Activated naive CD4-positive, alpha-beta T cell treated with anti-CD3 and anti-CD28 coated beads for 36 hours (primary cell): Measurements from ENCODE around the gene ERAL1. TPM values are rescaled to one million over a fixed set of nuclear protein-coding genes. Genes with fewer than 3 reads are reported as not detected.
"Not testable (repeated sequence)": the region's sequence is repeated elsewhere in the genome, so short reads cannot be mapped to it uniquely, and the experiment has no call there.

Experiments used
- CTCF ChIA-PET: fragments of 350-600 bp; sonication (Branson Sonifier 250); formaldehyde crosslinking; loops from one replicate; lab custom pipeline; 2021; ENCODE audit warnings: antibody characterized with exemption; lab: Charles Lee
- DNase-seq: peaks from one replicate; pipeline ENCODE4 v3.0.0-alpha.2; 2020
- H3K27ac Mint-ChIP-seq: one replicate; pipeline ENCODE4 v1.8.0; 2021; ENCODE audit warnings: mild to moderate bottlenecking, mixed read lengths
- H3K27me3 Mint-ChIP-seq: one replicate; pipeline ENCODE4 v1.8.0; 2021; ENCODE audit warnings: low read depth, mixed read lengths
- H3K36me3 Mint-ChIP-seq: one replicate; pipeline ENCODE4 v1.8.0; 2021; ENCODE audit warnings: low read depth, mixed read lengths
- H3K4me1 Mint-ChIP-seq: one replicate; pipeline ENCODE4 v1.8.0; 2021; ENCODE audit warnings: low read depth, mixed read lengths
- H3K4me3 Mint-ChIP-seq: one replicate; pipeline ENCODE4 v1.8.0; 2021; ENCODE audit warnings: mild to moderate bottlenecking, moderate library complexity, mixed read lengths
- H3K9me3 Mint-ChIP-seq: one replicate; pipeline ENCODE4 v1.8.0; 2021; ENCODE audit warnings: mixed read lengths
- intact Hi-C: fragments of 100-400 bp; cut with micrococcal nuclease; formaldehyde crosslinking; loops from one replicate; pipeline ENCODE4 v1.15.1; 2023
- total RNA-seq, 2 experiments: library from RNA; stranded (reverse); gene quantifications; one replicate each; pipeline ENCODE4 v1.2.3, GENCODE V29; 2021

The ERAL1 gene
- total RNA-seq, 2 experiments from 2014 or later: 51.2 to 60.4 TPM

- DNase-seq: no peak
- no peaks in the 10 kb centered on the region for H3K36me3 Mint-ChIP-seq
- H3K4me1 Mint-ChIP-seq: peaks cover 13% of the 10 kb centered on the region
- CTCF ChIA-PET: interaction anchor here (0.6 to 0.7 kb wide), 3 partner anchors 58 to 177 kb away, joined by 4 to 5 read pairs (median 5); no protein-coding TSS in a partner anchor
- no peak overlapping the region for H3K27ac Mint-ChIP-seq
- no peaks in the 10 kb centered on the region for H3K9me3 Mint-ChIP-seq
- intact Hi-C loops: no loop called here
- no peaks in the 10 kb centered on the region for H3K27me3 Mint-ChIP-seq
- no peak overlapping the region for H3K4me3 Mint-ChIP-seq
These were observed 12.5 kb downstream of the ERAL1 start for GRCh38 chr17:28867276-28867675.

- CTCF ChIA-PET: interaction anchor here (0.7 to 2.1 kb wide), 9 partner anchors 25 to 420 kb away, joined by 3 to 12 read pairs (median 4); partner anchors contain the start of gene DHRS13
- H3K27ac Mint-ChIP-seq: peak overlapping the region; percentile 85
- intact Hi-C loops: loop anchor here (1.0 to 10.0 kb wide), 2 partner anchors 32 to 296 kb away; partner anchors contain the start of genes ALDOC, DHRS13 and PIGS
- peaks cover 26% of the 10 kb centered on the region for H3K4me1 Mint-ChIP-seq
- H3K27me3 Mint-ChIP-seq: no peaks in the 10 kb centered on the region
- no peak overlapping the region for H3K4me3 Mint-ChIP-seq
- no peaks in the 10 kb centered on the region for H3K36me3 Mint-ChIP-seq
- no peaks in the 10 kb centered on the region for H3K9me3 Mint-ChIP-seq
- peak; percentile 85 for DNase-seq
These were observed 16.3 kb downstream of the ERAL1 start for GRCh38 chr17:28871056-28871579.

- intact Hi-C loops: loop anchor here (10.0 kb wide), 1 partner anchor 299 kb away; the partner anchor contains the start of genes ALDOC and PIGS
- H3K4me1 Mint-ChIP-seq: peaks cover 50% of the 10 kb centered on the region
- no peak overlapping the region for H3K4me3 Mint-ChIP-seq
- H3K27ac Mint-ChIP-seq: no peak overlapping the region
- no peaks in the 10 kb centered on the region for H3K9me3 Mint-ChIP-seq
- CTCF ChIA-PET: interaction anchor here (0.6 kb wide), 1 partner anchor 332 kb away, joined by 4 read pairs; no protein-coding TSS in a partner anchor
- no peaks in the 10 kb centered on the region for H3K27me3 Mint-ChIP-seq
- H3K36me3 Mint-ChIP-seq: peaks cover 8% of the 10 kb centered on the region
- DNase-seq: no peak
These were observed 19.0 kb downstream of the ERAL1 start for GRCh38 chr17:28873839-28874238.

- peaks cover 50% of the 10 kb centered on the region for H3K4me1 Mint-ChIP-seq
- no peak overlapping the region for H3K27ac Mint-ChIP-seq
- CTCF ChIA-PET: interaction anchor here (0.7 to 1.7 kb wide), 2 partner anchors 18 to 26 kb away, joined by 3 to 7 read pairs; no protein-coding TSS in a partner anchor
- H3K9me3 Mint-ChIP-seq: no peaks in the 10 kb centered on the region
- no peak overlapping the region for H3K4me3 Mint-ChIP-seq
- peaks cover 10% of the 10 kb centered on the region for H3K36me3 Mint-ChIP-seq
- H3K27me3 Mint-ChIP-seq: no peaks in the 10 kb centered on the region
- DNase-seq: no peak
- intact Hi-C loops: loop anchor here (5.0 to 10.0 kb wide), 2 partner anchors 32 to 300 kb away; partner anchors contain the start of genes ALDOC, FAM222B and PIGS
These were observed 19.9 kb downstream of the ERAL1 start for GRCh38 chr17:28874750-28875149.

- H3K4me1 Mint-ChIP-seq: peaks cover 48% of the 10 kb centered on the region
- peak; percentile 34 for DNase-seq
- H3K4me3 Mint-ChIP-seq: no peak overlapping the region
- no peaks in the 10 kb centered on the region for H3K27me3 Mint-ChIP-seq
- intact Hi-C loops: loop anchor here (1.0 to 10.0 kb wide), 5 partner anchors 21 to 301 kb away; partner anchors contain the start of genes ALDOC, FAM222B, FLOT2 and PIGS
- no peaks in the 10 kb centered on the region for H3K9me3 Mint-ChIP-seq
- H3K36me3 Mint-ChIP-seq: peaks cover 16% of the 10 kb centered on the region
- H3K27ac Mint-ChIP-seq: peak overlapping the region; percentile 63
- CTCF ChIA-PET: interaction anchor here (1.0 to 1.7 kb wide), 4 partner anchors 17 to 148 kb away, joined by 4 to 7 read pairs (median 6); partner anchors contain the start of gene FLOT2
These were observed 21.2 kb downstream of the ERAL1 start for GRCh38 chr17:28875848-28876550.

- H3K27ac Mint-ChIP-seq, H3K4me3 Mint-ChIP-seq, DNase-seq, H3K9me3 Mint-ChIP-seq, H3K27me3 Mint-ChIP-seq: not testable (repeated sequence)
- CTCF ChIA-PET: interaction anchor here (0.6 kb wide), 1 partner anchor 109 kb away, joined by 3 read pairs; no protein-coding TSS in a partner anchor
- Mint-ChIP-seq H3K36me3 (peaks cover 21% of the 10 kb centered on the region), H3K4me1 (peaks cover 37% of the 10 kb centered on the region)
- intact Hi-C loops: loop anchor here (5.0 to 10.0 kb wide), 2 partner anchors 35 to 302 kb away; partner anchors contain the start of genes ALDOC, FAM222B and PIGS
These were observed 22.4 kb downstream of the ERAL1 start for GRCh38 chr17:28877150-28877711.

GRCh38 chr17:28878158-28878910, 23.5 kb downstream of the ERAL1 start:
- CTCF ChIA-PET: interaction anchor here (0.6 to 2.3 kb wide), 9 partner anchors 12 to 152 kb away, joined by 3 to 14 read pairs (median 4); partner anchors contain the start of gene FLOT2
- no peaks in the 10 kb centered on the region for H3K9me3 Mint-ChIP-seq
- no peaks in the 10 kb centered on the region for H3K27me3 Mint-ChIP-seq
- H3K4me1 Mint-ChIP-seq: peaks cover 37% of the 10 kb centered on the region
- intact Hi-C loops: loop anchor here (5.0 to 10.0 kb wide), 2 partner anchors 36 to 304 kb away; partner anchors contain the start of genes ALDOC, FAM222B and PIGS
- H3K4me3 Mint-ChIP-seq: no peak overlapping the region
- no peak for DNase-seq
- peaks cover 21% of the 10 kb centered on the region for H3K36me3 Mint-ChIP-seq
- peak overlapping the region; percentile 0 for H3K27ac Mint-ChIP-seq

GRCh38 chr17:28878981-28879380, 24.2 kb downstream of the ERAL1 start:
- intact Hi-C loops: loop anchor here (1.0 to 10.0 kb wide), 4 partner anchors 37 to 304 kb away; partner anchors contain the start of genes ALDOC, FAM222B and PIGS
- Mint-ChIP-seq H3K27me3 (no peaks in the 10 kb centered on the region), H3K9me3 (no peaks in the 10 kb centered on the region), H3K4me3 (no peak overlapping the region), H3K27ac (peak overlapping the region; percentile 8), H3K4me1 (peaks cover 37% of the 10 kb centered on the region), H3K36me3 (peaks cover 21% of the 10 kb centered on the region)
- peak; percentile 55 for DNase-seq
- CTCF ChIA-PET: interaction anchor here (0.6 to 2.3 kb wide), 11 partner anchors 10 to 152 kb away, joined by 3 to 14 read pairs (median 4); partner anchors contain the start of gene FLOT2

GRCh38 chr17:28879886-28880571, 25.2 kb downstream of the ERAL1 start:
- Mint-ChIP-seq H3K4me3 (no peak overlapping the region), H3K9me3 (no peaks in the 10 kb centered on the region), H3K36me3 (peaks cover 23% of the 10 kb centered on the region), H3K27me3 (no peaks in the 10 kb centered on the region), H3K27ac (no peak overlapping the region), H3K4me1 (peaks cover 34% of the 10 kb centered on the region)
- CTCF ChIA-PET: interaction anchor here (0.6 to 2.3 kb wide), 6 partner anchors 11 to 153 kb away, joined by 3 to 14 read pairs (median 6); no protein-coding TSS in a partner anchor
- intact Hi-C loops: loop anchor here (1.0 to 10.0 kb wide), 4 partner anchors 38 to 305 kb away; partner anchors contain the start of genes ALDOC, FAM222B and PIGS
- DNase-seq: no peak

GRCh38 chr17:28880572-28880945, 25.7 kb downstream of the ERAL1 start:
- Mint-ChIP-seq H3K9me3 (no peaks in the 10 kb centered on the region), H3K36me3 (peaks cover 24% of the 10 kb centered on the region), H3K27me3 (no peaks in the 10 kb centered on the region), H3K27ac (no peak overlapping the region), H3K4me3 (no peak overlapping the region), H3K4me1 (peaks cover 29% of the 10 kb centered on the region)
- no peak for DNase-seq
- intact Hi-C loops: no loop called here
- CTCF ChIA-PET: interaction anchor here (1.3 kb wide), 1 partner anchor 32 kb away, joined by 8 read pairs; no protein-coding TSS in a partner anchor
